Measurements from ENCODE around the gene MRLN. TPM values are rescaled to one million over a fixed set of nuclear protein-coding genes. Genes with fewer than 3 reads are reported as not detected.

MRLN gene
- total and polyA plus RNA-seq, 2 of the 4 experiments (the other 2 are of a cell fraction): not detected

- H3K4me2 ChIP-seq (ENCODE audit: low read depth, low read length): no peak overlapping the region
- H4K8ac ChIP-seq (ENCODE audit: low read depth in 2 of 2, low read length in 2 of 2): no peak overlapping the region
- no peak overlapping the region for H2BK15ac ChIP-seq (ENCODE audit: low read depth, low read length)
- H3K23ac ChIP-seq (ENCODE audit: low read depth, low read length): no peak overlapping the region
- no CpG with 5 or more reads among the region's 2 CpGs for WGBS, 2 experiments (ENCODE audit: extremely low coverage in 2 of 2, insufficient read length in 1 of 2)
- no peak overlapping the region for H2BK120ac ChIP-seq (ENCODE audit: low read depth, low read length)
- no peak overlapping the region for H3K27ac ChIP-seq (ENCODE audit: insufficient read depth, low read length)
- H3K27me3 ChIP-seq (ENCODE audit: control insufficient read depth, insufficient read depth, low read length): no peaks in the 10 kb centered on the region
- H3K18ac ChIP-seq (ENCODE audit: low read depth, low read length): no peak overlapping the region
- no TSS peak for BruUV-seq (replicated peaks)
- H3K9me3 ChIP-seq (ENCODE audit: control insufficient read depth, insufficient read depth, low read length): no peaks in the 10 kb centered on the region
- dilution Hi-C loops (cut with HindIII; ENCODE audit: low sequenced_read_pairs, unreplicated experiment): no loop called here
- no peaks in the 10 kb centered on the region for H4K20me1 ChIP-seq (ENCODE audit: insufficient read depth, low read length)
- H2BK5ac ChIP-seq (ENCODE audit: low read depth, low read length, poor library complexity, severe bottlenecking): no peak overlapping the region
- TF ChIP-seq MAZ (IDR thresholded peaks at IDR 0.05; ENCODE audit: borderline replicate concordance, low read depth, low read length): no peak
- no peak for TF ChIP-seq CHD1 (IDR thresholded peaks at IDR 0.05; ENCODE audit: low read depth, low read length)
- TF ChIP-seq CTCF (conservative IDR thresholded peaks at IDR 0.05; ENCODE audit: low read depth, low read length): no peak
- TF ChIP-seq MAFK (IDR thresholded peaks at IDR 0.05; ENCODE audit: low read depth, low read length): no peak
- TF ChIP-seq MXI1 (IDR thresholded peaks at IDR 0.05; ENCODE audit: borderline replicate concordance, low read depth, low read length): no peak
- no peak for TF ChIP-seq FOS (IDR thresholded peaks at IDR 0.05; ENCODE audit: low read depth, low read length)
- no peak for TF ChIP-seq RAD21 (IDR thresholded peaks at IDR 0.05; ENCODE audit: low read length)
- no peak for TF ChIP-seq NFE2L2 (IDR thresholded peaks at IDR 0.05; ENCODE audit: low read depth, low read length)
- no peak for TF ChIP-seq RCOR1 (IDR thresholded peaks at IDR 0.05; ENCODE audit: insufficient replicate concordance, low read length)
- no peak for TF ChIP-seq CEBPB (IDR thresholded peaks at IDR 0.05; ENCODE audit: low read depth, low read length)
- no peak for TF ChIP-seq BHLHE40 (IDR thresholded peaks at IDR 0.05; ENCODE audit: low read depth, low read length)
- no peak for TF ChIP-seq ELK1 (IDR thresholded peaks at IDR 0.05; ENCODE audit: borderline replicate concordance, low read depth, low read length)
- TF ChIP-seq, protein P1, sequence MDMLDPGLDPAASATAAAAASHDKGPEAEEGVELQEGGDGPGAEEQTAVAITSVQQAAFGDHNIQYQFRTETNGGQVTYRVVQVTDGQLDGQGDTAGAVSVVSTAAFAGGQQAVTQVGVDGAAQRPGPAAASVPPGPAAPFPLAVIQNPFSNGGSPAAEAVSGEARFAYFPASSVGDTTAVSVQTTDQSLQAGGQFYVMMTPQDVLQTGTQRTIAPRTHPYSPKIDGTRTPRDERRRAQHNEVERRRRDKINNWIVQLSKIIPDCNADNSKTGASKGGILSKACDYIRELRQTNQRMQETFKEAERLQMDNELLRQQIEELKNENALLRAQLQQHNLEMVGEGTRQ (IDR thresholded peaks at IDR 0.05; ENCODE audit: low read depth, low read length): no peak
- no peak for TF ChIP-seq POLR2A (IDR thresholded peaks at IDR 0.05; ENCODE audit: low read depth, low read length)
- H4K5ac ChIP-seq (ENCODE audit: low read depth, low read length): no peak overlapping the region
- no peak overlapping the region for H3K9ac ChIP-seq (ENCODE audit: low read depth, low read length)
- no peaks in the 10 kb centered on the region for H3K9me1 ChIP-seq (ENCODE audit: insufficient read depth, low read length)
- H2AFZ ChIP-seq (replicated peaks; ENCODE audit: low read length, poor library complexity): no peak overlapping the region
- H4K91ac ChIP-seq (ENCODE audit: insufficient read depth, low read depth, low read length): no peak overlapping the region
- DNase-seq: no peak
- in situ Hi-C loops (cut with MboI; ENCODE audit: low sequenced_read_pairs): loop anchor here (10.0 kb wide), 1 partner anchor 166 kb away; no protein-coding TSS in a partner anchor
- peaks cover 25% of the 10 kb centered on the region for H3K36me3 ChIP-seq (ENCODE audit: control insufficient read depth, insufficient read depth, low read length)
- no peak overlapping the region for H2AK9ac ChIP-seq (replicated peaks; ENCODE audit: low read depth, low read length, poor library complexity)
- POLR2A ChIA-PET (ENCODE audit: unreplicated experiment): no interaction called here
- H2AK5ac ChIP-seq (ENCODE audit: low read depth, low read length): no peak overlapping the region
- no peak overlapping the region for H3K4me3 ChIP-seq (ENCODE audit: insufficient read depth, low read depth, low read length)
- no peak overlapping the region for H3K14ac ChIP-seq (replicated peaks; ENCODE audit: low read depth, low read length)
- intact Hi-C loops (cut with micrococcal nuclease): loop anchor here (10.0 kb wide), 1 partner anchor 556 kb away; no protein-coding TSS in a partner anchor
- no peaks in the 10 kb centered on the region for H3K4me1 ChIP-seq (ENCODE audit: control insufficient read depth, insufficient read depth, low read length)
- no peak overlapping the region for H2BK20ac ChIP-seq (ENCODE audit: low read depth, low read length)
- H3K79me1 ChIP-seq (ENCODE audit: low read depth in 1 of 2, low read length in 2 of 2): no peaks in the 10 kb centered on the region; a peak in 1 of 4 replicates
- no peak for ATAC-seq (ENCODE audit: low read depth)
- CTCF ChIA-PET: interaction anchor here (1.0 kb wide), 1 partner anchor 105 kb away, joined by 3 read pairs; the partner anchor contains the start of gene CCDC6
- H3K56ac ChIP-seq (ENCODE audit: extremely low read depth, insufficient read depth, low read length): no peak overlapping the region
- H3K4ac ChIP-seq (ENCODE audit: low read depth, low read length): no peak overlapping the region
Observed at GRCh38 chr10:59801171-59801570, 47.9 kb upstream of the MRLN start.
